ENCODE data around the gene RASL11B. TPM values are rescaled to one million over a fixed set of nuclear protein-coding genes. Genes with fewer than 3 reads are reported as not detected.

Gene RASL11B
- total and polyA plus RNA-seq, 9 of the 15 experiments (the other 6 are each of a cell fraction or from before 2014, with no cell fraction given) = 0.24 to 1.5 (median 0.53) TPM

DNA sequence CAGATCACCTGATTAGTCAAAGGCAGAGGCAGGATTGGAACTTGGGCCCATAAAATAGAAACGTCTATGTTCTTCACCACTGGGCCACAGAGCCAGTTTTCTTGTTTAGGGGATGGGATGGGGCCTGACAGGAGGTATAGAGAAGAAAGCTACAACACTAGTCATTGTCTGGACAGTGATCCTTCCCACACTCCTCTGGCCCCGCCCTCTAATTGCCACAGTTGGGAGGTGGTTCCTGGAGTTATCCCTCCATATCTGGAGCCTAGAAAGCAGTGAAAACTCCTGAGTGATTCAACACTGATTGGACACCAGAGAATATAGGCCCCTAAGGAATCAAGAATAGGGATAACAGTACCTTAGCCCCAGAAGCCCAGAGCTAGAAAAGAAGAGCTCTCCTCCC, 22.9 kb downstream of the RASL11B start:
- no peak for ATAC-seq
- ChIA-PET CTCF (ENCODE audit: low intra/inter-chr PET ratio) (no interaction called here), POLR2A (no interaction called here)
- Histone ChIP-seq H3K9me3 (replicated peaks; ENCODE audit: control insufficient read depth, insufficient read depth, low read depth, low read length) (no peaks in the 10 kb centered on the region), H3K27ac (ENCODE audit: extremely low read depth, low read depth, low read length) (no peak overlapping the region), H3K79me2 (ENCODE audit: control insufficient read depth, insufficient read depth, low read length) (no peaks in the 10 kb centered on the region), H3K9me1 (ENCODE audit: control insufficient read depth, insufficient read depth, low read length) (no peaks in the 10 kb centered on the region), H3K4me2 (ENCODE audit: insufficient read depth, low read length) (no peak overlapping the region), H3K9ac (ENCODE audit: insufficient read depth in 1 of 2, low read depth in 2 of 2, low read length in 2 of 2) (no peak overlapping the region), H3K27me3 (ENCODE audit: control insufficient read depth in 2 of 2, insufficient read depth in 2 of 2, low read length in 2 of 2) (no peaks in the 10 kb centered on the region), H4K20me1 (replicated peaks; ENCODE audit: control insufficient read depth, insufficient read depth, low read length) (no peaks in the 10 kb centered on the region), H3K36me3 (ENCODE audit: control insufficient read depth, insufficient read depth, low read length) (peaks cover 3% of the 10 kb centered on the region; the same call in 1 of the 3 replicates), H3K4me1 (replicated peaks in 1 of 2; ENCODE audit: control insufficient read depth in 2 of 2, insufficient read depth in 2 of 2, low read length in 2 of 2) (no peaks in the 10 kb centered on the region), H3K4me3 (no peak overlapping the region), H2AFZ (ENCODE audit: low read depth, low read length) (no peak overlapping the region)
- WGBS (ENCODE audit: insufficient coverage, low coverage, missing lambda C conversion rate) = 36% methylated on average over 2 of the region's 2 CpGs
- intact Hi-C loops (cut with micrococcal nuclease) (no loop called here), in situ Hi-C loops (cut with MboI) (no loop called here)
- no peak for DNase-seq (ENCODE audit: extremely low read depth in 1 of 4, low spot score in 3 of 4)
- FAIRE-seq = no peak
- no TSS peak for BruUV-seq (replicated peaks)
- no peak for TF ChIP-seq DLX4 (CRISPR knock-in tag; IDR thresholded peaks at IDR 0.05)
- TF ChIP-seq, protein P1, sequence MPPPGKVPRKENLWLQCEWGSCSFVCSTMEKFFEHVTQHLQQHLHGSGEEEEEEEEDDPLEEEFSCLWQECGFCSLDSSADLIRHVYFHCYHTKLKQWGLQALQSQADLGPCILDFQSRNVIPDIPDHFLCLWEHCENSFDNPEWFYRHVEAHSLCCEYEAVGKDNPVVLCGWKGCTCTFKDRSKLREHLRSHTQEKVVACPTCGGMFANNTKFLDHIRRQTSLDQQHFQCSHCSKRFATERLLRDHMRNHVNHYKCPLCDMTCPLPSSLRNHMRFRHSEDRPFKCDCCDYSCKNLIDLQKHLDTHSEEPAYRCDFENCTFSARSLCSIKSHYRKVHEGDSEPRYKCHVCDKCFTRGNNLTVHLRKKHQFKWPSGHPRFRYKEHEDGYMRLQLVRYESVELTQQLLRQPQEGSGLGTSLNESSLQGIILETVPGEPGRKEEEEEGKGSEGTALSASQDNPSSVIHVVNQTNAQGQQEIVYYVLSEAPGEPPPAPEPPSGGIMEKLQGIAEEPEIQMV (tag; conservative IDR thresholded peaks at IDR 0.05; ENCODE audit: low read depth) = no peak
- TF ChIP-seq STAT5A (IDR thresholded peaks at IDR 0.05; ENCODE audit: borderline replicate concordance, low read length) = no peak
- no peak for TF ChIP-seq POLR2G (IDR thresholded peaks at IDR 0.05; ENCODE audit: low read depth, low read length)
- TF ChIP-seq POLR3G (IDR thresholded peaks at IDR 0.05; ENCODE audit: extremely low read depth, insufficient read length, insufficient replicate concordance) = no peak
- no peak for TF ChIP-seq ZC3H4 (CRISPR knock-in tag; IDR thresholded peaks at IDR 0.05; ENCODE audit: borderline replicate concordance)
- TF ChIP-seq, protein P2, sequence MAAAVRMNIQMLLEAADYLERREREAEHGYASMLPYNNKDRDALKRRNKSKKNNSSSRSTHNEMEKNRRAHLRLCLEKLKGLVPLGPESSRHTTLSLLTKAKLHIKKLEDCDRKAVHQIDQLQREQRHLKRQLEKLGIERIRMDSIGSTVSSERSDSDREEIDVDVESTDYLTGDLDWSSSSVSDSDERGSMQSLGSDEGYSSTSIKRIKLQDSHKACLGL (CRISPR knock-in tag; IDR thresholded peaks at IDR 0.05; ENCODE audit: borderline replicate concordance, poor library complexity, severe bottlenecking) = no peak
- TF ChIP-seq ZNF444 (CRISPR knock-in tag; IDR thresholded peaks at IDR 0.05) = no peak
- no peak for TF ChIP-seq NUFIP1 (IDR thresholded peaks at IDR 0.05; ENCODE audit: partially characterized antibody)
- TF ChIP-seq STAT5B (CRISPR knock-in tag; IDR thresholded peaks at IDR 0.05) = no peak
- TF ChIP-seq HNRNPLL (IDR thresholded peaks at IDR 0.05; ENCODE audit: low read depth, low read length, poor library complexity, severe bottlenecking) = no peak
- TF ChIP-seq SRSF7 (optimal IDR thresholded peaks at IDR 0.05; ENCODE audit: low read depth, low read length) = no peak
- TF ChIP-seq GATAD2B (IDR thresholded peaks at IDR 0.05; ENCODE audit: borderline replicate concordance) = no peak
- TF ChIP-seq SNIP1 (IDR thresholded peaks at IDR 0.05; ENCODE audit: low read depth) = no peak
- TF ChIP-seq, protein P3, sequence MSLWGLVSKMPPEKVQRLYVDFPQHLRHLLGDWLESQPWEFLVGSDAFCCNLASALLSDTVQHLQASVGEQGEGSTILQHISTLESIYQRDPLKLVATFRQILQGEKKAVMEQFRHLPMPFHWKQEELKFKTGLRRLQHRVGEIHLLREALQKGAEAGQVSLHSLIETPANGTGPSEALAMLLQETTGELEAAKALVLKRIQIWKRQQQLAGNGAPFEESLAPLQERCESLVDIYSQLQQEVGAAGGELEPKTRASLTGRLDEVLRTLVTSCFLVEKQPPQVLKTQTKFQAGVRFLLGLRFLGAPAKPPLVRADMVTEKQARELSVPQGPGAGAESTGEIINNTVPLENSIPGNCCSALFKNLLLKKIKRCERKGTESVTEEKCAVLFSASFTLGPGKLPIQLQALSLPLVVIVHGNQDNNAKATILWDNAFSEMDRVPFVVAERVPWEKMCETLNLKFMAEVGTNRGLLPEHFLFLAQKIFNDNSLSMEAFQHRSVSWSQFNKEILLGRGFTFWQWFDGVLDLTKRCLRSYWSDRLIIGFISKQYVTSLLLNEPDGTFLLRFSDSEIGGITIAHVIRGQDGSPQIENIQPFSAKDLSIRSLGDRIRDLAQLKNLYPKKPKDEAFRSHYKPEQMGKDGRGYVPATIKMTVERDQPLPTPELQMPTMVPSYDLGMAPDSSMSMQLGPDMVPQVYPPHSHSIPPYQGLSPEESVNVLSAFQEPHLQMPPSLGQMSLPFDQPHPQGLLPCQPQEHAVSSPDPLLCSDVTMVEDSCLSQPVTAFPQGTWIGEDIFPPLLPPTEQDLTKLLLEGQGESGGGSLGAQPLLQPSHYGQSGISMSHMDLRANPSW (CRISPR knock-in tag; IDR thresholded peaks at IDR 0.05) = no peak
- no peak for TF ChIP-seq TCFL5 (CRISPR knock-in tag; conservative IDR thresholded peaks at IDR 0.05)

Data from K562 (cell line).